T-helper 2 cell treated with Interferon-gamma antibody and Interleukin-4, amounts not matched to agents 5 μg/mL and 100 μg/mL, for 36 hours (primary cell): ENCODE results near the gene ODAD4.
A peak's percentile ranks its signal among the peaks of the same experiment; 100 is the strongest.

Source experiments
- DNase-seq: peaks from one replicate; pipeline ENCODE4 v3.0.0; 2021; ENCODE audit warnings: low spot score
- H3K27ac Mint-ChIP-seq: one replicate; pipeline ENCODE4 v1.8.0; 2021; ENCODE audit warnings: mild to moderate bottlenecking, mixed read lengths
- H3K27me3 Mint-ChIP-seq: one replicate; pipeline ENCODE4 v1.8.0; 2021; ENCODE audit warnings: low read depth, mixed read lengths
- H3K36me3 Mint-ChIP-seq: one replicate; pipeline ENCODE4 v1.8.0; 2021; ENCODE audit warnings: low read depth, mixed read lengths
- H3K4me1 Mint-ChIP-seq: one replicate; pipeline ENCODE4 v1.8.0; 2021; ENCODE audit warnings: low read depth, mixed read lengths
- H3K4me3 Mint-ChIP-seq: one replicate; pipeline ENCODE4 v1.8.0; 2022; ENCODE audit warnings: mild to moderate bottlenecking, moderate library complexity, mixed read lengths
- H3K9me3 Mint-ChIP-seq: one replicate; pipeline ENCODE4 v1.8.0; 2021; ENCODE audit warnings: mixed read lengths

ODAD4 gene

GRCh38 chr17:41905172-41905571, 25.2 kb upstream of the ODAD4 start:
- Mint-ChIP-seq H3K9me3 (no peaks in the 10 kb centered on the region), H3K36me3 (peaks cover 53% of the 10 kb centered on the region)

GRCh38 chr17:41906465-41907184, 23.8 kb upstream of the ODAD4 start:
- Mint-ChIP-seq H3K27ac (no peak overlapping the region), H3K4me1 (no peaks in the 10 kb centered on the region), H3K27me3 (no peaks in the 10 kb centered on the region), H3K9me3 (no peaks in the 10 kb centered on the region), H3K4me3 (no peak overlapping the region), H3K36me3 (peaks cover 56% of the 10 kb centered on the region)
- no peak for DNase-seq

More at GRCh38 chr17:41905172-41905571, 25.2 kb upstream of the ODAD4 start:
- H3K4me3 Mint-ChIP-seq, result no peak overlapping the region
- H3K27me3 Mint-ChIP-seq, result no peaks in the 10 kb centered on the region
- DNase-seq, result no peak
- no peaks in the 10 kb centered on the region for H3K4me1 Mint-ChIP-seq
- H3K27ac Mint-ChIP-seq, result no peak overlapping the region

GRCh38 chr17:41907185-41907556, 23.2 kb upstream of the ODAD4 start:
- DNase-seq, result no peak
- Mint-ChIP-seq H3K4me3 (no peak overlapping the region), H3K27ac (no peak overlapping the region), H3K27me3 (no peaks in the 10 kb centered on the region), H3K36me3 (peaks cover 54% of the 10 kb centered on the region), H3K9me3 (no peaks in the 10 kb centered on the region), H3K4me1 (no peaks in the 10 kb centered on the region)

- no peak for DNase-seq
- Mint-ChIP-seq H3K36me3 (peaks cover 60% of the 10 kb centered on the region), H3K27me3 (no peaks in the 10 kb centered on the region), H3K4me3 (no peak overlapping the region), H3K9me3 (no peaks in the 10 kb centered on the region), H3K27ac (no peak overlapping the region), H3K4me1 (no peaks in the 10 kb centered on the region)
These were observed 22.5 kb upstream of the ODAD4 start for GRCh38 chr17:41907633-41908539.

- peaks cover 63% of the 10 kb centered on the region for H3K36me3 Mint-ChIP-seq
- H3K9me3 Mint-ChIP-seq, result no peaks in the 10 kb centered on the region
- no peak overlapping the region for H3K4me3 Mint-ChIP-seq
- no peak for DNase-seq
- H3K27me3 Mint-ChIP-seq, result no peaks in the 10 kb centered on the region
- peaks cover 5% of the 10 kb centered on the region for H3K4me1 Mint-ChIP-seq
- H3K27ac Mint-ChIP-seq, result no peak overlapping the region
These were observed 21.3 kb upstream of the ODAD4 start for GRCh38 chr17:41909088-41909487.

GRCh38 chr17:41910701-41911391, 19.6 kb upstream of the ODAD4 start:
- Mint-ChIP-seq H3K36me3 (peaks cover 62% of the 10 kb centered on the region), H3K4me3 (no peak overlapping the region), H3K27ac (no peak overlapping the region), H3K4me1 (peaks cover 18% of the 10 kb centered on the region), H3K27me3 (no peaks in the 10 kb centered on the region), H3K9me3 (no peaks in the 10 kb centered on the region)
- DNase-seq, result no peak

- H3K9me3 Mint-ChIP-seq, result no peaks in the 10 kb centered on the region
- H3K4me1 Mint-ChIP-seq, result peaks cover 26% of the 10 kb centered on the region
- no peak overlapping the region for H3K4me3 Mint-ChIP-seq
- H3K36me3 Mint-ChIP-seq, result peaks cover 58% of the 10 kb centered on the region
- no peak for DNase-seq
- no peaks in the 10 kb centered on the region for H3K27me3 Mint-ChIP-seq
- no peak overlapping the region for H3K27ac Mint-ChIP-seq
These were observed 17.5 kb upstream of the ODAD4 start for GRCh38 chr17:41912925-41913324.

GRCh38 chr17:41913798-41914197, 16.6 kb upstream of the ODAD4 start:
- no peaks in the 10 kb centered on the region for H3K9me3 Mint-ChIP-seq
- no peak for DNase-seq
- H3K36me3 Mint-ChIP-seq, result peaks cover 54% of the 10 kb centered on the region
- H3K4me3 Mint-ChIP-seq, result no peak overlapping the region
- no peaks in the 10 kb centered on the region for H3K27me3 Mint-ChIP-seq
- H3K27ac Mint-ChIP-seq, result peak overlapping the region; percentile 43
- H3K4me1 Mint-ChIP-seq, result peaks cover 26% of the 10 kb centered on the region

- DNase-seq, result no peak
- H3K27me3 Mint-ChIP-seq, result no peaks in the 10 kb centered on the region
- peaks cover 28% of the 10 kb centered on the region for H3K4me1 Mint-ChIP-seq
- peaks cover 53% of the 10 kb centered on the region for H3K36me3 Mint-ChIP-seq
- no peak overlapping the region for H3K27ac Mint-ChIP-seq
- H3K4me3 Mint-ChIP-seq, result no peak overlapping the region
- no peaks in the 10 kb centered on the region for H3K9me3 Mint-ChIP-seq
These were observed 16.1 kb upstream of the ODAD4 start for GRCh38 chr17:41914358-41914766.

- H3K9me3 Mint-ChIP-seq, result no peaks in the 10 kb centered on the region
- no peak overlapping the region for H3K4me3 Mint-ChIP-seq
- peaks cover 46% of the 10 kb centered on the region for H3K36me3 Mint-ChIP-seq
- H3K27me3 Mint-ChIP-seq, result no peaks in the 10 kb centered on the region
- DNase-seq, result no peak
- H3K4me1 Mint-ChIP-seq, result peaks cover 34% of the 10 kb centered on the region
- no peak overlapping the region for H3K27ac Mint-ChIP-seq
These were observed 15.4 kb upstream of the ODAD4 start for GRCh38 chr17:41915020-41915419.

- DNase-seq, result no peak
- Mint-ChIP-seq H3K27me3 (no peaks in the 10 kb centered on the region), H3K4me1 (peaks cover 36% of the 10 kb centered on the region), H3K9me3 (no peaks in the 10 kb centered on the region), H3K4me3 (peak overlapping the region; percentile 58), H3K27ac (peak overlapping the region; percentile 24), H3K36me3 (peaks cover 41% of the 10 kb centered on the region)
These were observed 14.9 kb upstream of the ODAD4 start for GRCh38 chr17:41915566-41915965.

GRCh38 chr17:41917192-41917591, 13.2 kb upstream of the ODAD4 start:
- no peak for DNase-seq
- peak overlapping the region; percentile 71 for H3K27ac Mint-ChIP-seq
- peaks cover 27% of the 10 kb centered on the region for H3K36me3 Mint-ChIP-seq
- peaks cover 36% of the 10 kb centered on the region for H3K4me1 Mint-ChIP-seq
- no peaks in the 10 kb centered on the region for H3K9me3 Mint-ChIP-seq
- H3K27me3 Mint-ChIP-seq, result no peaks in the 10 kb centered on the region
- peak overlapping the region; percentile 96 for H3K4me3 Mint-ChIP-seq

- Mint-ChIP-seq H3K4me1 (peaks cover 36% of the 10 kb centered on the region), H3K27ac (peak overlapping the region; percentile 71), H3K36me3 (peaks cover 23% of the 10 kb centered on the region), H3K27me3 (no peaks in the 10 kb centered on the region), H3K9me3 (no peaks in the 10 kb centered on the region), H3K4me3 (peak overlapping the region; percentile 96)
- peak; percentile 30 for DNase-seq
These were observed 12.6 kb upstream of the ODAD4 start for GRCh38 chr17:41917679-41918313.
